Endothelial cell of umbilical vein (primary cell): ENCODE data around the gene SYNPR. TPM values are rescaled to one million over a fixed set of nuclear protein-coding genes. Genes with fewer than 3 reads are reported as not detected.

ENCODE experiments used
- BruUV-seq: library from RNA; stranded (reverse); fragments of 400-500 nt; replicated peaks from 2 replicates; lab custom pipeline; 2021; lab: Mats Ljungman, UMichigan
- CTCF ChIA-PET: fragments of 300-600, 350-600 bp; sonication (Branson Sonifier 250); formaldehyde crosslinking; loops from one replicate; lab custom pipeline; 2021; ENCODE audit warnings: antibody characterized with exemption, inconsistent platforms; lab: Charles Lee
- POLR2A ChIA-PET: fragments of 300-600, 350-600 bp; sonication (Branson Sonifier 250); formaldehyde crosslinking; loops from one replicate; lab custom pipeline; 2021; ENCODE audit warnings: antibody characterized with exemption, inconsistent platforms; lab: Charles Lee
- DNase-seq: peaks from one replicate; pipeline ENCODE4 v3.0.0-alpha.2; 2011; ENCODE audit warnings: low read depth, low spot score
- FAIRE-seq: peaks from 2 replicates; lab custom pipeline; 2011; peaks lifted over from hg19 to GRCh38; lab: Jason Lieb, UNC
- H2AFZ ChIP-seq: 2 replicates; pipeline ENCODE4 v1.6.0; 2012; ENCODE audit warnings: low read depth, low read length, control low read depth, inconsistent platforms
- H3K27ac ChIP-seq: 2 replicates; pipeline ENCODE4 v1.5.1; 2011; ENCODE audit warnings: low read depth, mild to moderate bottlenecking, control low read depth, low read length, moderate library complexity; ENCODE audit not compliant: insufficient read depth
- H3K27me3 ChIP-seq, 2 experiments: 2 replicates each; pipeline versions ENCODE4 v1.6.0 to v1.6.1; 2011; ENCODE audit warnings: low read length in 2 of 2, mixed read lengths in 1 of 2; ENCODE audit not compliant: control insufficient read depth in 2 of 2, insufficient read depth in 2 of 2
- H3K36me3 ChIP-seq, 2 experiments: 2 replicates in 1 of 2; 3 replicates in 1 of 2; pipeline ENCODE4 v1.5.1; 2011; ENCODE audit warnings: low read length in 2 of 2, mild to moderate bottlenecking in 1 of 2, moderate library complexity in 1 of 2; ENCODE audit not compliant: control insufficient read depth in 2 of 2, insufficient read depth in 2 of 2; ENCODE audit errors: extremely low read depth in 1 of 2
- H3K4me1 ChIP-seq: 3 replicates; pipeline ENCODE4 v1.5.1; 2011; ENCODE audit warnings: mild to moderate bottlenecking, low read length; ENCODE audit not compliant: control insufficient read depth, insufficient read depth; ENCODE audit errors: extremely low read depth
- H3K4me2 ChIP-seq: 2 replicates; pipeline ENCODE4 v1.6.1; 2011; ENCODE audit warnings: low read length, control low read depth, mixed read lengths; ENCODE audit not compliant: insufficient read depth
- H3K4me3 ChIP-seq, 3 experiments: fragments of 200-600 bp in 1 of 3; sonication (generic), shearing (Covaris generic) in 1 of 3; replicated peaks in 1 of 3; 2 replicates each; pipeline ENCODE4 v1.5.1; 2011 to 2016; ENCODE audit warnings: control low read depth in 3 of 3, low read length in 3 of 3, mild to moderate bottlenecking in 2 of 3, inconsistent platforms in 1 of 3, low read depth in 1 of 3, moderate library complexity in 1 of 3; ENCODE audit not compliant: insufficient read depth in 1 of 3
- H3K79me2 ChIP-seq: 2 replicates; pipeline ENCODE4 v1.6.0; 2012; ENCODE audit warnings: low read length, inconsistent platforms; ENCODE audit not compliant: control insufficient read depth, insufficient read depth
- H3K9ac ChIP-seq: replicated peaks from 2 replicates; pipeline ENCODE3; 2011; ENCODE audit warnings: low read length, control low read depth; ENCODE audit not compliant: insufficient read depth; ENCODE audit errors: extremely low read depth
- H3K9me1 ChIP-seq: replicated peaks from 3 replicates; pipeline ENCODE4 v1.6.0; 2011; ENCODE audit warnings: mild to moderate bottlenecking, low read length; ENCODE audit not compliant: control insufficient read depth, insufficient read depth; ENCODE audit errors: extremely low read depth
- H3K9me3 ChIP-seq: replicated peaks from 2 replicates; pipeline ENCODE4 v1.5.1; 2012; ENCODE audit warnings: low read length, inconsistent platforms; ENCODE audit not compliant: control insufficient read depth, insufficient read depth
- H4K20me1 ChIP-seq: replicated peaks from 2 replicates; pipeline ENCODE3; 2011; ENCODE audit warnings: mild to moderate bottlenecking, low read length; ENCODE audit not compliant: control insufficient read depth, insufficient read depth; ENCODE audit errors: extremely low read depth
- CTCF ChIP-seq, 2 donors: IDR thresholded peaks; 1 replicate in 1 of 2; 2 replicates in 1 of 2; pipeline ENCODE4 v1.5.1; 2011; ENCODE audit warnings: low read length in 2 of 2, mild to moderate bottlenecking in 2 of 2, moderate library complexity in 2 of 2, control low read depth in 1 of 2, inconsistent platforms in 1 of 2, low read depth in 1 of 2; ENCODE audit not compliant: insufficient read depth in 1 of 2; ENCODE audit errors: extremely low read depth in 1 of 2
- EZH2 ChIP-seq: IDR thresholded peaks from 2 replicates; pipeline ENCODE4 v1.6.1; 2012; ENCODE audit warnings: borderline replicate concordance, low read depth, mild to moderate bottlenecking, moderate library complexity, low read length, inconsistent platforms; ENCODE audit not compliant: severe bottlenecking
- FOS ChIP-seq: IDR thresholded peaks from 2 replicates; pipeline ENCODE4 v1.6.1; 2011; ENCODE audit warnings: mild to moderate bottlenecking, low read length, moderate library complexity, borderline replicate concordance; ENCODE audit not compliant: insufficient read depth
- GATA2 ChIP-seq: IDR thresholded peaks from 2 replicates; pipeline ENCODE4 v1.7.0; 2011; ENCODE audit warnings: low read depth, mild to moderate bottlenecking, moderate library complexity, mixed read lengths, low read length; ENCODE audit not compliant: insufficient read length, insufficient read depth
- JUN ChIP-seq: IDR thresholded peaks from 2 replicates; pipeline ENCODE4 v1.6.1; 2011; ENCODE audit warnings: borderline replicate concordance, low read depth; ENCODE audit not compliant: insufficient read length, insufficient read depth
- MYC ChIP-seq: IDR thresholded peaks from one replicate; pipeline ENCODE4 v1.6.1; 2011; ENCODE audit warnings: mild to moderate bottlenecking, low read depth, low read length
- POLR2A ChIP-seq: IDR thresholded peaks from 2 replicates; pipeline ENCODE4 v1.6.1; 2012; ENCODE audit warnings: low read depth, mild to moderate bottlenecking, control low read depth, low read length
- POLR2AphosphoS5 ChIP-seq: IDR thresholded peaks from 2 replicates; pipeline ENCODE4 v1.6.1; 2012; ENCODE audit warnings: low read depth, mild to moderate bottlenecking, control low read depth, low read length, moderate library complexity; ENCODE audit not compliant: insufficient read depth
- dilution Hi-C: fragments of 300-500 bp; cut with MboI; formaldehyde crosslinking; loops from one replicate; pipeline ENCODE4 v1.15.0; 2019; ENCODE audit warnings: low sequenced_read_pairs; ENCODE audit not compliant: extremely low pct_ligation_motif_present
- intact Hi-C: fragments of 100-400 bp; cut with micrococcal nuclease; formaldehyde crosslinking; loops from one replicate; pipeline ENCODE4 v1.10.0; 2022
- polyA plus RNA-seq, 4 experiments: library from polyadenylated mRNA; depleted of rRNA in 3 of 4; stranded (reverse) in 3 of 4; unstranded in 1 of 4; fragments of >200 nt; gene quantifications; 2 replicates each; pipeline versions ENCODE4 v1.2.1 to v1.2.3, GENCODE V29; 2011 to 2012; ENCODE audit warnings: missing spikeins in 1 of 4
- small RNA-seq: library from RNA; depleted of rRNA; stranded (forward); fragments of <200 nt; gene quantifications from one replicate; pipeline ENCODE3, GENCODE V24; 2012; ENCODE audit warnings: low replicate concordance, low read depth; ENCODE audit not compliant: insufficient read depth, insufficient read length
- total RNA-seq: library from RNA; stranded (reverse); gene quantifications from 2 replicates; pipeline ENCODE4 v1.2.3, GENCODE V29; 2021
- TF ChIP-seq, protein P1 (sequence below): IDR thresholded peaks from 2 replicates; pipeline ENCODE4 v1.6.1; 2011; ENCODE audit not compliant: insufficient read depth, insufficient read length

Gene SYNPR
- total and polyA plus RNA-seq, 2 donors (not counting 3 experiments of a cell fraction or from before 2014, with no cell fraction given), result not detected

- Histone ChIP-seq H3K9me3 (no peaks in the 10 kb centered on the region), H3K27ac (no peak overlapping the region), H3K4me1 (no peaks in the 10 kb centered on the region), H3K27me3 (no peaks in the 10 kb centered on the region), H3K4me2 (no peak overlapping the region), H3K79me2 (no peaks in the 10 kb centered on the region), H3K9me1 (no peaks in the 10 kb centered on the region), H3K4me3 (no peak overlapping the region), H3K9ac (no peak overlapping the region), H3K36me3 (no peaks in the 10 kb centered on the region), H4K20me1 (no peaks in the 10 kb centered on the region), H2AFZ (no peak overlapping the region)
- ChIA-PET CTCF (no interaction called here), POLR2A (no interaction called here)
- FAIRE-seq (no peak), DNase-seq (no peak)
- dilution Hi-C loops, result no loop called here
- TF ChIP-seq FOS, result no peak
- TF ChIP-seq, protein P1, sequence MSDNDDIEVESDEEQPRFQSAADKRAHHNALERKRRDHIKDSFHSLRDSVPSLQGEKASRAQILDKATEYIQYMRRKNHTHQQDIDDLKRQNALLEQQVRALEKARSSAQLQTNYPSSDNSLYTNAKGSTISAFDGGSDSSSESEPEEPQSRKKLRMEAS, result no peak
- no peak for TF ChIP-seq GATA2
- no peak for TF ChIP-seq JUN
- no peak for TF ChIP-seq CTCF (IDR thresholded peaks at IDR 0.05; ENCODE audit: extremely low read depth in 1 of 2, insufficient read depth in 1 of 2, low read depth in 1 of 2, low read length in 2 of 2)
- TF ChIP-seq POLR2AphosphoS5, result no peak
- no peak for TF ChIP-seq EZH2
- TF ChIP-seq MYC, result no peak
- TF ChIP-seq POLR2A, result no peak
- intact Hi-C loops, result no loop called here
- no TSS peak for BruUV-seq
Measured at GRCh38 chr3:63662500-63662899, 384.4 kb downstream of the SYNPR start.

Small RNAs within 50 kb of the gene (small RNA-seq; reads per million reads assigned to genes)
- not detected for gene RNA5SP134
